ENCODE measurements around the gene CCDC33. TPM values are rescaled to one million over a fixed set of nuclear protein-coding genes. Genes with fewer than 3 reads are reported as not detected.

The CCDC33 gene
- total and polyA plus RNA-seq, 2 experiments from 2014 or later = 2.6 to 2.8 TPM

DNA sequence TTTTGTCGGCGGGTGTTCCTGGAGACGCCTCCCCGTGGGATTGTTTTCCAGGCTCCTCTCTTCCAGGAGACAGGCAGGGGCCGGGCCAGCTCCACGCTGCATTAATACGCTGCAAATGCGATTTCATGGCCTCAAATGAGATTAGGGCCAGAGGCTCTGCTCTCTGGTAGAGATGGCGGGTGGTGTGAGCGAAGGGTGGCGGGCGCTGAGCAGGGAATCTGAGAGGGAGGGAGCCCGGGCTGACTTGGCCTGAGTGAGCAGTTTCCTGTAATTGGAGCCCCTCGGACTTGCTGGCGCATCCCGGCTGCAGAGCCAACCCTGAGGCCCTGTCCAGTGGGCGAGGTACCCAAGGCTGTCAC is 7.4 kb upstream of the CCDC33 start (continued):
- TF ChIP-seq, protein P1, sequence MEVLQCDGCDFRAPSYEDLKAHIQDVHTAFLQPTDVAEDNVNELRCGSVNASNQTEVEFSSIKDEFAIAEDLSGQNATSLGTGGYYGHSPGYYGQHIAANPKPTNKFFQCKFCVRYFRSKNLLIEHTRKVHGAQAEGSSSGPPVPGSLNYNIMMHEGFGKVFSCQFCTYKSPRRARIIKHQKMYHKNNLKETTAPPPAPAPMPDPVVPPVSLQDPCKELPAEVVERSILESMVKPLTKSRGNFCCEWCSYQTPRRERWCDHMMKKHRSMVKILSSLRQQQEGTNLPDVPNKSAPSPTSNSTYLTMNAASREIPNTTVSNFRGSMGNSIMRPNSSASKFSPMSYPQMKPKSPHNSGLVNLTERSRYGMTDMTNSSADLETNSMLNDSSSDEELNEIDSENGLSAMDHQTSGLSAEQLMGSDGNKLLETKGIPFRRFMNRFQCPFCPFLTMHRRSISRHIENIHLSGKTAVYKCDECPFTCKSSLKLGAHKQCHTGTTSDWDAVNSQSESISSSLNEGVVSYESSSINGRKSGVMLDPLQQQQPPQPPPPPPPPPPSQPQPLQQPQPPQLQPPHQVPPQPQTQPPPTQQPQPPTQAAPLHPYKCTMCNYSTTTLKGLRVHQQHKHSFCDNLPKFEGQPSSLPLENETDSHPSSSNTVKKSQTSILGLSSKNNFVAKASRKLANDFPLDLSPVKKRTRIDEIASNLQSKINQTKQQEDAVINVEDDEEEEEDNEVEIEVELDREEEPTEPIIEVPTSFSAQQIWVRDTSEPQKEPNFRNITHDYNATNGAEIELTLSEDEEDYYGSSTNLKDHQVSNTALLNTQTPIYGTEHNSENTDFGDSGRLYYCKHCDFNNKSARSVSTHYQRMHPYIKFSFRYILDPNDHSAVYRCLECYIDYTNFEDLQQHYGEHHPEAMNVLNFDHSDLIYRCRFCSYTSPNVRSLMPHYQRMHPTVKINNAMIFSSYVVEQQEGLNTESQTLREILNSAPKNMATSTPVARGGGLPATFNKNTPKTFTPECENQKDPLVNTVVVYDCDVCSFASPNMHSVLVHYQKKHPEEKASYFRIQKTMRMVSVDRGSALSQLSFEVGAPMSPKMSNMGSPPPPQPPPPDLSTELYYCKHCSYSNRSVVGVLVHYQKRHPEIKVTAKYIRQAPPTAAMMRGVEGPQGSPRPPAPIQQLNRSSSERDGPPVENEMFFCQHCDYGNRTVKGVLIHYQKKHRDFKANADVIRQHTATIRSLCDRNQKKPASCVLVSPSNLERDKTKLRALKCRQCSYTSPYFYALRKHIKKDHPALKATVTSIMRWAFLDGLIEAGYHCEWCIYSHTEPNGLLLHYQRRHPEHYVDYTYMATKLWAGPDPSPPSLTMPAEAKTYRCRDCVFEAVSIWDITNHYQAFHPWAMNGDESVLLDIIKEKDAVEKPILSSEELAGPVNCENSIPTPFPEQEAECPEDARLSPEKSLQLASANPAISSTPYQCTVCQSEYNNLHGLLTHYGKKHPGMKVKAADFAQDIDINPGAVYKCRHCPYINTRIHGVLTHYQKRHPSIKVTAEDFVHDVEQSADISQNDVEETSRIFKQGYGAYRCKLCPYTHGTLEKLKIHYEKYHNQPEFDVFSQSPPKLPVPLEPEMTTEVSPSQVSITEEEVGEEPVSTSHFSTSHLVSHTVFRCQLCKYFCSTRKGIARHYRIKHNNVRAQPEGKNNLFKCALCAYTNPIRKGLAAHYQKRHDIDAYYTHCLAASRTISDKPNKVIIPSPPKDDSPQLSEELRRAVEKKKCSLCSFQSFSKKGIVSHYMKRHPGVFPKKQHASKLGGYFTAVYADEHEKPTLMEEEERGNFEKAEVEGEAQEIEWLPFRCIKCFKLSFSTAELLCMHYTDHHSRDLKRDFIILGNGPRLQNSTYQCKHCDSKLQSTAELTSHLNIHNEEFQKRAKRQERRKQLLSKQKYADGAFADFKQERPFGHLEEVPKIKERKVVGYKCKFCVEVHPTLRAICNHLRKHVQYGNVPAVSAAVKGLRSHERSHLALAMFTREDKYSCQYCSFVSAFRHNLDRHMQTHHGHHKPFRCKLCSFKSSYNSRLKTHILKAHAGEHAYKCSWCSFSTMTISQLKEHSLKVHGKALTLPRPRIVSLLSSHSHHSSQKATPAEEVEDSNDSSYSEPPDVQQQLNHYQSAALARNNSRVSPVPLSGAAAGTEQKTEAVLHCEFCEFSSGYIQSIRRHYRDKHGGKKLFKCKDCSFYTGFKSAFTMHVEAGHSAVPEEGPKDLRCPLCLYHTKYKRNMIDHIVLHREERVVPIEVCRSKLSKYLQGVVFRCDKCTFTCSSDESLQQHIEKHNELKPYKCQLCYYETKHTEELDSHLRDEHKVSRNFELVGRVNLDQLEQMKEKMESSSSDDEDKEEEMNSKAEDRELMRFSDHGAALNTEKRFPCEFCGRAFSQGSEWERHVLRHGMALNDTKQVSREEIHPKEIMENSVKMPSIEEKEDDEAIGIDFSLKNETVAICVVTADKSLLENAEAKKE (CRISPR knock-in tag; IDR thresholded peaks at IDR 0.05) = no peak
- TF ChIP-seq EZH2 (IDR thresholded peaks at IDR 0.05; ENCODE audit: low read depth, unreplicated experiment) (no peak), STAT1 (IDR thresholded peaks at IDR 0.05; ENCODE audit: unreplicated experiment) (no peak), CREB1 (CRISPR knock-in tag; IDR thresholded peaks at IDR 0.05; ENCODE audit: low read depth) (no peak), ZNF331 (CRISPR knock-in tag; IDR thresholded peaks at IDR 0.05; ENCODE audit: low read depth) (no peak), NANOG (IDR thresholded peaks at IDR 0.05; ENCODE audit: borderline replicate concordance) (no peak), JUNB (IDR thresholded peaks at IDR 0.05; ENCODE audit: unreplicated experiment) (no peak), POLR2AphosphoS5 (IDR thresholded peaks at IDR 0.05; ENCODE audit: low read depth) (no peak)
- TF ChIP-seq, protein P2, sequence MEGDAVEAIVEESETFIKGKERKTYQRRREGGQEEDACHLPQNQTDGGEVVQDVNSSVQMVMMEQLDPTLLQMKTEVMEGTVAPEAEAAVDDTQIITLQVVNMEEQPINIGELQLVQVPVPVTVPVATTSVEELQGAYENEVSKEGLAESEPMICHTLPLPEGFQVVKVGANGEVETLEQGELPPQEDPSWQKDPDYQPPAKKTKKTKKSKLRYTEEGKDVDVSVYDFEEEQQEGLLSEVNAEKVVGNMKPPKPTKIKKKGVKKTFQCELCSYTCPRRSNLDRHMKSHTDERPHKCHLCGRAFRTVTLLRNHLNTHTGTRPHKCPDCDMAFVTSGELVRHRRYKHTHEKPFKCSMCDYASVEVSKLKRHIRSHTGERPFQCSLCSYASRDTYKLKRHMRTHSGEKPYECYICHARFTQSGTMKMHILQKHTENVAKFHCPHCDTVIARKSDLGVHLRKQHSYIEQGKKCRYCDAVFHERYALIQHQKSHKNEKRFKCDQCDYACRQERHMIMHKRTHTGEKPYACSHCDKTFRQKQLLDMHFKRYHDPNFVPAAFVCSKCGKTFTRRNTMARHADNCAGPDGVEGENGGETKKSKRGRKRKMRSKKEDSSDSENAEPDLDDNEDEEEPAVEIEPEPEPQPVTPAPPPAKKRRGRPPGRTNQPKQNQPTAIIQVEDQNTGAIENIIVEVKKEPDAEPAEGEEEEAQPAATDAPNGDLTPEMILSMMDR (conservative IDR thresholded peaks at IDR 0.05; ENCODE audit: low read depth in 2 of 2) = no peak

DNA sequence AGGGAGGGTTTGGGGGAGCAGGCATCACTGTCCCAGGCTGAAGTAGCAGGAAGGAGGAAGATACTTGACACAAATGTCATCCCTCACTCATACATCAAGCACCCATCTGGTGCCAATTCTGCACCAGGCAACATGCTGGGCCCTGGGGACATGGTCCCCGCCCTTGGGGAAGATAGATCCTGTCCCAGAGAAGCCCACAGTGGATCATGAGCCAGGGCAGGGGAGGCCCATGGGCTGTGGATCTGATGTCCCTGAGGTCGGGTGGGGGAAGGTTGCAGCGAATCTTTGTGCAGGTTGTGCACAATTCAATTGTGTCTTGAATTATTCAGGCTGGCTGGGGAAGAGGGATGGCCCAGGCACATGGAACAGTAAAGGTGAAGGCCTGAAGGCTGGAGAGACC is 6.4 kb upstream of the CCDC33 start:
- Histone ChIP-seq H3K9me2 (ENCODE audit: insufficient read depth) (no peaks in the 10 kb centered on the region), H2AFZ (no peak overlapping the region), H3K4me3 (no peak overlapping the region), H3K4me2 (no peak overlapping the region), H3K36me3 (ENCODE audit: insufficient read depth) (no peaks in the 10 kb centered on the region), H3K4me1 (ENCODE audit: insufficient read depth) (peaks cover 14% of the 10 kb centered on the region), H3K79me2 (replicated peaks; ENCODE audit: insufficient read depth) (no peaks in the 10 kb centered on the region), H3F3A (replicated peaks; ENCODE audit: low read depth) (no peaks in the 10 kb centered on the region), H3K27ac (ENCODE audit: low read depth) (no peak overlapping the region), H4K20me1 (replicated peaks; ENCODE audit: insufficient read depth) (no peaks in the 10 kb centered on the region; the same call in 1 of the 2 replicates), H3K27me3 (ENCODE audit: insufficient read depth) (peaks cover 47% of the 10 kb centered on the region)
- H3K27ac Mint-ChIP-seq = no peak overlapping the region
- no peak for ATAC-seq
- no peaks in the 10 kb centered on the region; the same call in 2 of the 3 replicates for H3K9me3 Mint-ChIP-seq
- no peak overlapping the region for H3K4me3 Mint-ChIP-seq
- no peak for DNase-seq (ENCODE audit: low spot score)
- peaks cover 39% of the 10 kb centered on the region for H3K4me1 Mint-ChIP-seq
- H3K27me3 Mint-ChIP-seq (ENCODE audit: insufficient read depth, low read depth, poor library complexity) = peaks cover 43% of the 10 kb centered on the region
- no peaks in the 10 kb centered on the region for H3K36me3 Mint-ChIP-seq (ENCODE audit: low read depth)
- TF ChIP-seq EZH2 (IDR thresholded peaks at IDR 0.05; ENCODE audit: low read depth, unreplicated experiment) (no peak), ZNF114 (CRISPR knock-in tag; IDR thresholded peaks at IDR 0.05) (no peak)
- TF ChIP-seq, protein P3, sequence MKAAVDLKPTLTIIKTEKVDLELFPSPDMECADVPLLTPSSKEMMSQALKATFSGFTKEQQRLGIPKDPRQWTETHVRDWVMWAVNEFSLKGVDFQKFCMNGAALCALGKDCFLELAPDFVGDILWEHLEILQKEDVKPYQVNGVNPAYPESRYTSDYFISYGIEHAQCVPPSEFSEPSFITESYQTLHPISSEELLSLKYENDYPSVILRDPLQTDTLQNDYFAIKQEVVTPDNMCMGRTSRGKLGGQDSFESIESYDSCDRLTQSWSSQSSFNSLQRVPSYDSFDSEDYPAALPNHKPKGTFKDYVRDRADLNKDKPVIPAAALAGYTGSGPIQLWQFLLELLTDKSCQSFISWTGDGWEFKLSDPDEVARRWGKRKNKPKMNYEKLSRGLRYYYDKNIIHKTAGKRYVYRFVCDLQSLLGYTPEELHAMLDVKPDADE (IDR thresholded peaks at IDR 0.05) = no peak

All from GM23338 (cell line).